PC-9 (cell line): Measurements from ENCODE around the gene INSR.

Experiments used
- EZH2 ChIP-seq: fragments of 200-600 bp; sonication (generic); IDR thresholded peaks from 2 replicates; pipeline ENCODE4 v1.8.0; 2017; ENCODE audit warnings: antibody characterized with exemption, low read depth
- TF ChIP-seq, protein P1 (sequence below): fragments of 200-600 bp; sonication (generic); conservative IDR thresholded peaks from 2 replicates; pipeline ENCODE4 v1.6.1; 2017; ENCODE audit warnings: mixed run types, antibody characterized with exemption, mild to moderate bottlenecking, moderate library complexity

DNA sequence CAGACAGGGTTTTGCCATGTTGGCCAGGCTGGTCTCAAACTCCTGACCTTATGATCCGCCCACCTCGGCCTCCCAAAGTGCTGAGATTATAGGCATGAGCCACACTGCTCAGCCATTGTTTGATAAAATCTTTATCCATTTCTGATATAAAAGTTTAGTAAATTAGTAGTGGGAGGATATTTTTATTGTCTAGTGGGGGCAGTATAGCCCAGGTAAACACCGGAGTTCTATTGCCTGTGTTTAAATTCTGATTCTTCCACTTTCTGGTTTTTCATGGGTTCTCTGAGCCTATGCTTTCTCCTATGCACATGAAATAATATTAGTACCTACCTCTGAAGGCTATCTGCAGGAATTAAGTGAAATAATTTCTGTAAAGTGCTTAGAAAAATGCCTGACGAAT lies 34.4 kb upstream of the INSR start:
- TF ChIP-seq, protein P1, sequence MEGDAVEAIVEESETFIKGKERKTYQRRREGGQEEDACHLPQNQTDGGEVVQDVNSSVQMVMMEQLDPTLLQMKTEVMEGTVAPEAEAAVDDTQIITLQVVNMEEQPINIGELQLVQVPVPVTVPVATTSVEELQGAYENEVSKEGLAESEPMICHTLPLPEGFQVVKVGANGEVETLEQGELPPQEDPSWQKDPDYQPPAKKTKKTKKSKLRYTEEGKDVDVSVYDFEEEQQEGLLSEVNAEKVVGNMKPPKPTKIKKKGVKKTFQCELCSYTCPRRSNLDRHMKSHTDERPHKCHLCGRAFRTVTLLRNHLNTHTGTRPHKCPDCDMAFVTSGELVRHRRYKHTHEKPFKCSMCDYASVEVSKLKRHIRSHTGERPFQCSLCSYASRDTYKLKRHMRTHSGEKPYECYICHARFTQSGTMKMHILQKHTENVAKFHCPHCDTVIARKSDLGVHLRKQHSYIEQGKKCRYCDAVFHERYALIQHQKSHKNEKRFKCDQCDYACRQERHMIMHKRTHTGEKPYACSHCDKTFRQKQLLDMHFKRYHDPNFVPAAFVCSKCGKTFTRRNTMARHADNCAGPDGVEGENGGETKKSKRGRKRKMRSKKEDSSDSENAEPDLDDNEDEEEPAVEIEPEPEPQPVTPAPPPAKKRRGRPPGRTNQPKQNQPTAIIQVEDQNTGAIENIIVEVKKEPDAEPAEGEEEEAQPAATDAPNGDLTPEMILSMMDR, result no peak
- no peak for TF ChIP-seq EZH2
